Putamen (tissue), 1 donor: ENCODE results near the gene DENND2A.
A peak's percentile ranks its signal among the peaks of the same experiment; 100 is the strongest.
"Not testable (repeated sequence)": the region's sequence is repeated elsewhere in the genome, so short reads cannot be mapped to it uniquely, and the experiment has no call there.

Experiments
- DNase-seq: peaks from one replicate; pipeline ENCODE4 v3.0.0-alpha.2; 2016; ENCODE audit warnings: low spot score

DENND2A gene

DNA sequence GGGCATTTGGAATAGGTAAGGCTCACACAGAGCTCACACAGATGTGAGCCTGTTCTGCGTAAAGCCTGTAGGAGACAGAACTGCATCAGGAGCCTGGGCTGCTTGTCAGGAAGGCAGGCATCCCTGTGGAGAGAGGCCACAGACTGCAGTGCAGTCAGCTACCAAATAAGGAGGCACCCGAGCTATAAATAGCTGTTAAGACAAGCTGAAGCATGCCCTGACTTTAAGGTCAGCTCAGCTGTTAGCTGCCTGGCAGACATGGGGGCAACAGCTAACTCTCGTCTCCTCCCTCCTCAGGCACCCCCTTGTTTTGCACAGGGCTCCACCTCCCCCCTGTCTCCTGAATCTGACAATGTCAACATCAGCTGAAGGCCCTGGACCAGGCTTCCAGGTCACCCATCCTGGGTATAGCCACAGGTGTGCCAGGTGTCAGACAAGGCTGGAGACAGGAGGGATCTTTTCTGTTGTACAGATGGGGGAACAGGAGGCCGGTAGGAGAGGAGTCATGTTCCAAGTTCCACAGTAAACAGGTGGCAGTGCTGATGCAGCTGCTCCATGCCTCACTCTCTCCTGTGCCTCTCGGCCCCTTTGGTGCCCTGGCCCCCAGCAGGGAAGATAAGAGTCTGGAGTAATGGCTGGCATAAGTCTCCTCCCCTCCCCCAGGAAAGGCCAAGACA is 133.7 kb downstream of the DENND2A start:
- no peak for DNase-seq

DNA sequence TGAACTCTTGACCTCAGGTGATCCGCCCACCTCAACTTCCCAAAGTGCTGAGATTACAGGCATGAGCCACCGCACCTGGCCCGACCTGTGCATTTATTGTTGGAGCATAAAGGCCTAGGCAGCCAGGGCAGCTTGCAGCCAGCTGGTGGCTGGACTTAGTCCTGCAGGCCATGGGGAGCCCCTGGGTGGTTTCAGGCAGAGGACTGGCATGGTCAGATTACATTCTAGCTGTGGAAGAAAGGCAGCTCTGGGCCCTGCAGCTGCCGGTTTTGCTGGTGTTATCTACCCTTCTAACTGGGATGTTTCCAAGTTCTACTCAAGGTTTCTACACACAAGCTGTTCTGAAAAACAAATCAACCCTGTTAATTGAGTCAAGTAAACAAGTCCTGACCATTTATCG is 138.6 kb downstream of the DENND2A start:
- no peak for DNase-seq

DNA sequence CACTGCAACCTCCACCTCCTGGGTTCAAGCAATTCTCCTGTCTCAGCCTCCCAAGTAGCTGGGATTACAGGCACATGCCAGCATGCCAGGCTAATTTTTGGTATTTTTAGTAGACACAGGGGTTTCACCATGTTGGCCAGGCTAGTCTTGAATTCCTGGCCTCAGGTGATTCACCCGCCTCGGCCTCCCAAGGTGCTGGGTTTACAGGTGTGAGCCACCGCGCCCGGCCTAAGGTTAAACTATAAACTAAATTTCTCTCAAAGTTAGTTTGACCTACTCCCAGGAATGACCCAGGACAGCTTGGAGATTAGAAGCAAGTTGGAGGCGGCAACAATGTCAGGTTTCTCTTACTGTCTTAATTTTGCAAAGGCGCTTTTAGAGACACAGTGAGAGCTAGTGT is 142.8 kb downstream of the DENND2A start:
- DNase-seq = not testable (repeated sequence)

DNA sequence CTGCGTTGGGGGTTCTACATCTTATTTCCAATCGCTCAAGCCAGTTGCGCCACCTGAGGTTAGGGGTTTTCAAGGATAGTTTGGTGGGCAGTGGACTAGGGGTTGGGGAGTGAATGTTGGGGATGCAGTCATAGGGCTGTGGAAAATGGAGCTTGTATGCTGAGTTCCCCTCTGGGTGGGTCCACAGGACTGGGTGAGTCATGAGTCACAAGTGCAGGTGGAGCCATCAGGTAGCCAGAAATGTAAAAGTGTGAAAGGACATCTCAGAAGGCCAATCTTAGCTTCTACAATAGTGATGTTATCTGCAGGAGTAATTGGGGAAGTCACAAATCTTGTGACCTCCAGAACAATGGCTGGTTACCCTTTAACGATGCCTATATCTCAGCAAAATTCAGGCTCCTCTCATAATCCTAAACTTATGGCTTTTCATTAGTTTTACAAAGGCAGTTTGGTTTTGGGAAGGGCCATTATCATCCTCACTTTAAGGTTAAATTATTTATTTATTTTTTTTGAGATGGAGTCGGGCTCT is 143.3 kb downstream of the DENND2A start:
- DNase-seq = no peak

DNA sequence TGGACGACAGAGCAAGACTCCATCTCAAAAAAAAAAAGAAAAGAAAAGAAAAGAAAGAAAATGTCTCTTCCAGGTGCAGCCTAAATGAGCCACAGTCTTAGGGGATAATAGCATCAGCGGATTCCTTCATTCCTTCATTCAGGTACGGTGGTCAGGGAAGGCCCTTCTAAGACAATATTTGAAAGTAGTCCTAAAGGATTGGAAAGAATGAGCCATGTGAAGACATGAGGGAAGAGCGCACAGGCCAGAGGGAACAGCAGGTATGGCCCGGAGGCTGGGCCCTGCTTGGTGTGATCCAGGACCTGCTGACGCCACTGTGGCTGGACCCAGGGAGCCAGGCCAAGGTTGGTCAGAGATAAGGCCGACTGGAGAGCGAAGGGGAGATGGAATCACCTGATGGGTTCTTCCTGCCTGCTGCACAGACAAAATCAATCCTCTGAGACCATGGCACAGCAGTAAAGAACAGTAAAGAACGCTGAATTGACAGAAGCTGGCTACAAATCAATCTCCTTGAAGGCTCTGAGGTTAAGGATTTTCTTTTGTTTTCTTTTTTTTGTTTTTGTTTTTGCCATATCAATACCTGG is 145.0 kb downstream of the DENND2A start:
- no peak for DNase-seq

DNA sequence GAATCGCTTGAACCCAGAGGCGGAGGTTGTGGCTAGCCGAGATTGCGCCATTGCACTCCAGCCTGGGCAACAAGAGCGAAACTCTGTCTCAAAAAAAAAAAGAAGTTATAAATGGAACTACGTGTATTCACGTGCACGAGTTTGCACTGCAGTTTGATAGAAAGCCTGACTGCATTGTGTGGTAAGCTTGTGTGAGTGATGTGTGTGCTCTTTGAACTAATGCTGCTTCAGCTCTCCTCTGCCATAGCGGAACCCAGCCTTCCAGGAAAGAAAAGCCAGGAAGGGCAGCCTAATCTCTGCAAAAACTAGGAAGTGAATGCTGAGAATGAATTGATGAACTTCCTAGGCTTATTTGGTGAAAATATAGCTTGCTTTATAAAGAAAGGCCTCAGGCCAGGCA is 145.7 kb downstream of the DENND2A start:
- DNase-seq = no peak

DNA sequence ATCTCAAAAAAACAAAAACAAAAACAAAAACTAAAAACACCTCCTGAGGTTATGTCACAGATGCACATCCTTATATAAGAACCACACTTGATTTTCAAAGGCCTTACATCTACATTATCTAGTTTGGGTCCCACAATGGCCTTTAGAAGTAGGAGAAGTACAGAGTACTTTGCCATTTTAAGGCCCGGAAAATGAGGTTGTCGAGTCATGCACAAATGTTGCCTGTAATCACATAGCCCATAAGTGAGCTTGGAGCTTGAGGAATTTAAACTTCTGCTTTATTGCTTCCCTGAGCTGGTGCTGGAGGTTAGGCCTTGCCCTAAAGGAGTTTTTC is 151.6 kb downstream of the DENND2A start:
- DNase-seq = no peak

DNA sequence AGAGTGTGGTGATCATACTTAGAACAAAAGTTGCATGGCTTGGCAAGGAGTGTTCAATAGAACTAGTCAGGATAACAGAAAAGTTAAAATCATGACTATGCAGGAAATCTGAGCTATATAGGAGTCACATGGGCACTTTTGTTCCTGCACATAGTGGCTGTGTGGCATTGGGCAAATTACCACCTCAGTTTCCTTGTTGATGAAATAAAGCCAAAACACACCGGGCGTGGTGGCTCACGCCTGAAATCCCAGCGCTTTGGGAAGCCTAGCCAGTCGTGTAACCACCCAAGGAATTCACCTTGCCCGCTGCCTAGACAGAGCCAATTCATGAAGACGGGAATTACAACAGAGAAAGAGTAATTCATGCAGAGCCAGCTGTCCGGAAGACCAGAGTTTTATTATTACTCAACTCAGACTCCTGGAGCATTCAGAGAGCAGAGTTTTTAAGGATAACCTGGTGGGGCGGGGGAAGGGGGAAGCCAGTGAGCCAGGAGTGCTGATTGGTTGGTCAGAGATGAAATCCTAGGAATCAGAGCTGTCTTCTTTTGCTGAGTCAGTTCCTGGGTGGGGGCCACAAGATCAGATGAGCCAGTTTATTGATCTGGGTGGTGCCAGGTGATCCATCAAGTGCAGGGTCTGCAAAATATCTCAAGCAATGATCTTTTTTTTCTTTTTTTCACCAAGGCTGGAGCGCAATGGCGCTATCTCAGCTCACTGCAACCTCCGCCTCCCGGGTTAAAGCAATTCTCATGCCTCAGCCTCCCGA is 154.9 kb downstream of the DENND2A start:
- no peak for DNase-seq

DNA sequence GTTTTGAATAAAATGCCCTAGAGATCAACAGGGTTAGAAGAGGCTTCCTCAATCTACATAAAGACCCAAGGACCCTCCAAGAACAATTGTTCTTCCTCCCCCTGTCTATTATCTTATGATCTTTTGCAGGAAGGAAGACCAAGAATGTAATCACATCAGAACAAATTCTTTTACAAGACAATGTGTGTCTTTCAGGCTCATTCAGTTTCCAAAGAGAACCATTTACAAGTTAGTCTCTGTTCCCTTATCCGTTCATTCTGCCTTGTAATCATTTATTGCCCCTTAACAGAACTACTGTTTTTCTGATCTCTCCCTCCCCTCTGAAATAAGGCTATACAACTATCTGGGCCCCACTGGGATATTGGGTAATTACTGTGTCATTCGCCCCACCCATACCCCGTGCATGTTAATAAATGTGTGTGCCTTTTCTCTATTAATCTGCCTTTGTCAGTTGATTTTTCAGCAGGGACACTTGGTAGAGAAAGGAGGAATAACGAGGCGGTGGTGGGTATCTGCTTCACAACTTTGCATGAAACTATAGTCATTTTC is 155.6 kb downstream of the DENND2A start:
- DNase-seq = no peak

DNA sequence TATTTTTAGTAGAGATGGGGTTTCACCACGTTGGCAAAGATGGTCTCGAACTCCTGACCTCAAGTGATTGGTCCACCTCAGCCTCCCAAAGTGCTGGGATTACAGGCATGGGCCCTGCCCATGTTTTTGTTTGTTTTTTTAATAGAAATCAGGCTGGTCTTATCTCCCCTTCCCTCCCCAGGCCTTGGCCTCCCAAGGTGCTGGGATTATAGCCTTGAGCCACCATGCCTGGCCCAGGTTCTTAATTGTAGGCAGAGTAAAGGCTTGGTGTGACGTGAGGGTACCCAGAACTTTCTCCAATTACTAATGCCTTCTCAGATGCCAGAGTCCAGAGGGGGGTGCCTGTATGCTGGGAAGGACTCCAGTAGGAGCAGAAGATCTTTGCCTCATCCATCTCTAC is 156.1 kb downstream of the DENND2A start:
- no peak for DNase-seq

DNA sequence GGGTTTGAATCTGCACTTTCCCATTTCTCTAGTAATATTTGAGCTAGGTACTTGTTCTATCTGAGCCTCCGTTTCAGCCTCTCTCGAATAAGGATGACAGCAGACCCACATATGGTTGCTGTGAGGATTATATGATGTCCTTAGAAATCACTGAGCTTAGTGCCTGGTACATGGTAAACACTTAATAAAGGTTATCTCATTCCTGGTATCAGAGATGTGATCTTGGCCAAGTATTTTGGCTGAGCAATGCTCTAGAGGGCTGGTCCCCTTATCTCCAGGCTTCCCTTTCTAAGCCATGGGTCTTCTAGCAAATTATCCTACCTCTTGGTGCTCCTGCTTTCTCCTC is 160.9 kb downstream of the DENND2A start:
- DNase-seq = no peak

DNA sequence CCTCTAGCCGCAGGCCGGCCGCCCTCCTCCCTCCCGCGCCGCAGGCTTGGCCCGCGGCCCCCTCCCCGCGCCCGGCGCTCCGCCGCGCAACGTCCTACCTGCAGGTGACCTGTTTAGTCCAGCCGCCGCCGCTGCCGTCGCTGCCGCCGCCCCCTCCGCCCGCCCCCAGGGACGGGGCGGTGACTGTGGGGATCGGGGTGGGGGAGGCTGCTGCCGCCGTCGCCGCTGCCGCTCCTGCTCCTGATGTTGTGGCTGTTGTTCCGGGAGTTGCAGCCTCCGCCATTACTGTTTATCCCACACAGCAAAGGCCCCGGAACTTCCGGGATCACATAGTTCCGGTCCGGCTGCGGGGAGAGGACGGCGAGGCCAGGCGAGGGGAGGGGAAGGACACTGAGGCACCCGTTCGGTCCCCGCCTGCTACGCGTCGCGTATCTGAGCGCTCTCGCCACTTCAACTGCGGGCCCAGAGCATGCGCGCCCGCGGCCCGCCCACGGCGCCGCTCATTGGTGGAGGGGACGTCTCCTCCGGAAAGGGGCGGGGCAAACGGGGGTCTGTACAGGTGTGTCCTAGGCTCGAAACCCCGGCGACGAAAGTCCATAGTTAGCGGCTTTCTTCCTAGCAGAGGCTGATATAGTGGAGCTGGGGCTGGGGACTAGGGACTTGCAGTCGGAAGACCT is 161.4 kb downstream of the DENND2A start, which contains the start of gene MKRN1:
Gene MKRN1 (minus strand): TSS at position 444 of the 677 bp plus-strand sequence. CDS start 161 bp downstream, at position 283.
- peak; percentile 95 for DNase-seq

DNA sequence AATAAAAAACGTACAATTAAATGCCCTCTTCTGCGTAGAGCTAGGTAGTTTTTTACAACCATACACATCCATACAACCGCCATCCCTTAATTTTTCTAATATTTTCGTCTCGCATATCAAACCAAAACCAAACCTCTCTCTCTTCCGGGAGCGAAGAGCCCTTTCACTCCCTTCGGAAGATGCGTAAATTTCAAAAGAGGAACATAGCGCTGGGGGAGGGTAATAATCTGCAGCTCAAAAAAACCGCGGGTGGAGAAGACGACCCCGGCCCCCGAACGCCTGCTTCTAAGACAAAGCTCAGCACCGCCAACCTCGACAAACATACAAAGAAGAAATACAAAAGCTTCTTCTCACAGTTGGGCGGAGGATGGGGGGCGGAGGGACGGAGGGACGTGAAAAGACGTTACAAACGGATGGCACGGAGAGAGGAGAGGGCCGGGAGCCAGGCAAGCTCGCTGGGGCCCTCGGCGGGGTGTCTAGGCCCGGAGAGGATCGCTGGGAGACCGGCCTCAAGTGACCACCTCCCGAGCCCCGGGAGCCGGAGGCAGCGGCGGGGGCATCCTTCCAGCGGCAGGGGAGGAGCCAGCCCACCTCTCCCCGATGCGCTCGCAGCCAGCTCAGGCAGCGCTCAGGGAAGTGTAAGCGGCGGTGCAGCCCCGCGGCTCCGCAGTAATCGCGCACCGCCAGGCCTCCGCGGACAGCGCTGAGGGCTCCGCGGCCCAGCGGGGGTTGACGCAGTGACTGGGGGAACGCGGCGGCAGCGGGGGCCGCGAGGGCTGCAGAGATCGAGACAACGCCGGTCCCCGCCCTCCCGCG is 162.2 kb downstream of the DENND2A start:
- DNase-seq = peak; percentile 27

DNA sequence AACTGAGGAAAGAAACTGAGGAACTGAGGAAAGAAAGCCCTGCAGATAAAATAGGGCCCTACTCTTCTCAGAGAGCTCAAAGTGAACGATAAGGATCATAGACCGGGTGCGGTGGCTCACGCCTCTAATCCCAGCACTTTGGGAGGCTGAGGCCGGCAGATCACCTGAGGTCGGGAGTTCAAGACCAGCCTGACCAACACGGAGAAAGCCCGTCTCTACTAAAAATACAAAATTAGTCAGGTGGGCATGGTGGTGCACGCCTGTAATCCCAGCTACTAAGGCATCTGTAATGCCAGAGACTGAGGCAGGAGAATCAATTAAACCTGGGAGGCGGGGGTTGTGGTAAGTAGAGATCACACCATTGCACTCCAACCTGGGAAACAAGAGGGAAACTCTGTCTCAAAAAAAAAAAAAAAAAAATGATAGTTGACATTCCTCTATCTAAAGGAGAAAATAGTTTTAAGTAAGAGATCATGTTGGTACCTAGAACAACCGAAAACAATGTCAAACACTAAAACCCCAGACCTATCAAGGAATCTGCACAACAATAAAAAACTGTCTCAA is 163.8 kb downstream of the DENND2A start:
- DNase-seq = no peak

DNA sequence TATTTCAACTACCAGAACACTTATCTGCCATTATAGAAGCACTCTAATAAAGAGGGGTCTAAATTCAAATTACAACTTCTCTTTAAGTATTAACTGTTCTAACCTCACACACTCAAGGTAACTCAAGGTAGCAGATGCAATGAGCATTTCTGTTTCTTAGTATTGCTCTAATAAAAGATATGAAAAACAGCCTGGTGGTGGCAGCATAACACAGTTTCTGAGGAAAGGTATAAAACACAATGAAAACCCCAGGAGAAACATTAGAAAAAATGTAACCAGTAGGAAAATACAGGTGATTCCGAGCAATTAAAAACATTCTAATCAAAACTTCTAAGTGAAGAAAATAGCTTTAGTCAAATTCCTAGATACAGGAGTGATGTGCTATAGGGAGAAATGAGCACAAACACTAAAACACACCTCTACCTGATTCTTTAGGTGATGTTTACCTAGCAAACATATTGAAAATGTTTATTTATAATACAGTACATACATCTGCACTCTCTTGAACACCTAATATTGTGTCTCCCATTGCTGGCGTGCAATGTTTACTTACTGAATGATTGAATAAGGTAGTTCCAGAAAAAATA is 164.8 kb downstream of the DENND2A start:
- peak; percentile 22 for DNase-seq
